Peyer's patch (tissue), 4 donors: ENCODE measurements around the gene ITGA3. TPM values are rescaled to one million over a fixed set of nuclear protein-coding genes. Genes with fewer than 3 reads are reported as not detected.
A peak's percentile ranks its signal among the peaks of the same experiment; 100 is the strongest.

Experiments
- DNase-seq, 3 donors: peaks; one replicate each; pipeline ENCODE4 v3.0.0-alpha.2; 2017 to 2019
- H3K27ac ChIP-seq, 4 donors: fragments of 200-600 bp; sonication (generic); one replicate each; pipeline ENCODE4 v1.5.1; 2016 to 2019
- H3K27me3 ChIP-seq, 2 donors: fragments of 200-600 bp; sonication (generic); one replicate each; pipeline ENCODE4 v1.5.1; 2019
- H3K36me3 ChIP-seq, 3 donors: fragments of 200-600 bp; sonication (generic); one replicate each; pipeline ENCODE4 v1.5.1; 2016 to 2019
- H3K4me1 ChIP-seq, 4 donors: fragments of 200-600 bp; sonication (generic); one replicate each; pipeline ENCODE4 v1.5.1; 2016 to 2019
- H3K4me3 ChIP-seq, 4 donors: fragments of 200-600 bp; sonication (generic); 1 replicate in 3 of 4; 2 replicates in 1 of 4; pipeline ENCODE4 v1.5.1; 2016 to 2019; ENCODE audit warnings: mild to moderate bottlenecking in 1 of 4
- H3K9me3 ChIP-seq, 4 donors: fragments of 200-600 bp; sonication (generic); one replicate each; pipeline ENCODE4 v1.5.1; 2016 to 2019; ENCODE audit warnings: mild to moderate bottlenecking in 1 of 4
- CTCF ChIP-seq, 6 experiments: fragments of 450-650 bp in 4 of 6; fragments of 200-600 bp in 2 of 6; sonication (generic) in 1 of 6; IDR thresholded peaks; one replicate each; pipeline ENCODE4 v1.5.1; 2017 to 2019; ENCODE audit warnings: antibody characterized with exemption in 6 of 6, mild to moderate bottlenecking in 3 of 6, moderate library complexity in 1 of 6
- POLR2A ChIP-seq, 2 donors: fragments of 450-650 bp; IDR thresholded peaks; one replicate each; pipeline ENCODE4 v1.5.1; 2017; ENCODE audit warnings: antibody characterized with exemption in 2 of 2, mild to moderate bottlenecking in 2 of 2, moderate library complexity in 2 of 2
- total RNA-seq, 4 donors: library from RNA; depleted of rRNA; stranded (reverse); fragments of >200 nt; gene quantifications; one replicate each; pipeline ENCODE4 v1.1.0, GENCODE V29; 2016

Gene ITGA3
- total RNA-seq, 4 donors from 2014 or later = 71.0 to 285 (median 247) TPM

GRCh38 chr17:50117202-50118051 lies 61.5 kb downstream of the ITGA3 start:
- TF ChIP-seq CTCF (IDR thresholded peaks at IDR 0.05) = peak; percentile 34 to 85 (median 62)
- no peak for TF ChIP-seq POLR2A (IDR thresholded peaks at IDR 0.05)
- H3K9me3 ChIP-seq = no peaks in the 10 kb centered on the region
- peak overlapping the region in 3 of 4 donors; percentile 32 to 33 (median 33) for H3K4me3 ChIP-seq
- H3K4me1 ChIP-seq = peaks cover 5 to 28% (median 9%) of the 10 kb centered on the region in 4 donors
- peak; percentile 35 to 81 (median 75) for DNase-seq
- no peak overlapping the region for H3K27ac ChIP-seq
- H3K27me3 ChIP-seq = no peaks in the 10 kb centered on the region
- H3K36me3 ChIP-seq = no peaks in the 10 kb centered on the region

- H3K4me1 ChIP-seq = peaks cover 0 to 19% (median 9%) of the 10 kb centered on the region in 4 donors
- no peak for DNase-seq
- H3K27me3 ChIP-seq = no peaks in the 10 kb centered on the region
- H3K36me3 ChIP-seq = no peaks in the 10 kb centered on the region
- no peak overlapping the region for H3K27ac ChIP-seq
- H3K9me3 ChIP-seq = no peaks in the 10 kb centered on the region
- H3K4me3 ChIP-seq = no peak overlapping the region
- TF ChIP-seq POLR2A (IDR thresholded peaks at IDR 0.05) (no peak), CTCF (IDR thresholded peaks at IDR 0.05) (no peak)
Measured at GRCh38 chr17:50118076-50118827, 62.3 kb downstream of the ITGA3 start.

GRCh38 chr17:50118828-50119218 lies 62.9 kb downstream of the ITGA3 start:
- Histone ChIP-seq H3K27me3 (no peaks in the 10 kb centered on the region), H3K9me3 (no peaks in the 10 kb centered on the region), H3K27ac (no peak overlapping the region), H3K36me3 (no peaks in the 10 kb centered on the region), H3K4me3 (no peak overlapping the region), H3K4me1 (peaks cover 0 to 18% (median 9%) of the 10 kb centered on the region in 4 donors)
- no peak for TF ChIP-seq CTCF (IDR thresholded peaks at IDR 0.05)
- TF ChIP-seq POLR2A (IDR thresholded peaks at IDR 0.05) = no peak
- DNase-seq = no peak

- H3K4me1 ChIP-seq = peaks cover 0 to 20% (median 9%) of the 10 kb centered on the region in 4 donors
- TF ChIP-seq CTCF (IDR thresholded peaks at IDR 0.05) (no peak), POLR2A (IDR thresholded peaks at IDR 0.05) (no peak)
- no peak for DNase-seq
- no peak overlapping the region for H3K4me3 ChIP-seq
- H3K9me3 ChIP-seq = no peaks in the 10 kb centered on the region
- no peaks in the 10 kb centered on the region for H3K27me3 ChIP-seq
- H3K36me3 ChIP-seq = no peaks in the 10 kb centered on the region
- no peak overlapping the region for H3K27ac ChIP-seq
Measured at GRCh38 chr17:50120475-50121253, 64.8 kb downstream of the ITGA3 start.

GRCh38 chr17:50122945-50123344 lies 67.0 kb downstream of the ITGA3 start:
- DNase-seq = no peak
- Histone ChIP-seq H3K4me3 (no peak overlapping the region), H3K4me1 (peaks cover 0 to 7% (median 0%) of the 10 kb centered on the region in 4 donors), H3K9me3 (no peaks in the 10 kb centered on the region), H3K27ac (no peak overlapping the region), H3K27me3 (no peaks in the 10 kb centered on the region), H3K36me3 (no peaks in the 10 kb centered on the region)
- TF ChIP-seq POLR2A (IDR thresholded peaks at IDR 0.05) = no peak
- TF ChIP-seq CTCF (IDR thresholded peaks at IDR 0.05) = no peak
